GM18870 (cell line): ENCODE results near the gene SPATA22.
"Not testable (repeated sequence)": the region's sequence is repeated elsewhere in the genome, so short reads cannot be mapped to it uniquely, and the experiment has no call there.

ENCODE experiments used
- ATAC-seq: cut with Tn5 transposase; IDR thresholded peaks from one replicate; pipeline ENCODE4 v1.9.1; 2021; ENCODE audit warnings: moderate library complexity; ENCODE audit not compliant: unreplicated experiment

SPATA22 gene

DNA sequence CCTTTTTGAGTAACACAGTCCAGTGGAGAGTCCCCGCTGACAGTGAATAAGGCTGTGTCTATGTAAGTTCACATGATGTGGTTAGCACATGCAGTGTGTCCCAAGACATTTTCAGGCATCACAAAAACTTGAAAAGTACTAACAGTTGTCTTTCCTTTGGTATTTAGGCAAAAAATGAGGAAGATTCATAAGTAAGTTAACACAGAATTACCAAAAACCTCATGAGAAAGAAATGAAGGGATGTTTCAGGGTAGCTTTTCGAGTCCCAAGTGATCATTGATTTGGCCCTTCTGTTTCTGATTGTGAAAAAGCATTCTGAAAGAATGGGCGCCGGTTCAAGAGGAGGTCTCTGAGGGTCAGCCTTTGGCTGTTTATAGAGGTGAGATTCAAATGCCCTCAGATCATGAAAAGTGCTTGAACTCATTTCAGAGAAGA is 3.6 kb upstream of the SPATA22 start:
- no peak for ATAC-seq

DNA sequence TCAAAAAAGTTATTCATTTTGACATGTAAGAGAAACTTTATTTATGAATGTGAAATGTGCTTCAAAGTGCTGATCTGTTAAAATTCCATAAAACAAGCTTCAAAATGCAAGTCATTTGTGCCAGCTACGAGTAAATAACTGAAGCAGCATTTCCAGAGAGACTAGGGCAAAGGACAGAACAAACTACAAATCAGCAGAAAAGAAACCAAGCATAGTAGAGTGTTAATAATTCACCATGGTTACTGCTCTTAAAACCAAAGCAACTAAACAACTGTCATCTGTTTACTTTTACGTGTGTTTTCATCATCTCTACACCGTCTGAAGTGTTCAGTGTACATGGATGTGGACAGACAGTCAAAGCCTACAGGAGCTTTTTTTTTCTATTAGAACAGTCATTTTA is 2.6 kb upstream of the SPATA22 start:
- ATAC-seq, result no peak

DNA sequence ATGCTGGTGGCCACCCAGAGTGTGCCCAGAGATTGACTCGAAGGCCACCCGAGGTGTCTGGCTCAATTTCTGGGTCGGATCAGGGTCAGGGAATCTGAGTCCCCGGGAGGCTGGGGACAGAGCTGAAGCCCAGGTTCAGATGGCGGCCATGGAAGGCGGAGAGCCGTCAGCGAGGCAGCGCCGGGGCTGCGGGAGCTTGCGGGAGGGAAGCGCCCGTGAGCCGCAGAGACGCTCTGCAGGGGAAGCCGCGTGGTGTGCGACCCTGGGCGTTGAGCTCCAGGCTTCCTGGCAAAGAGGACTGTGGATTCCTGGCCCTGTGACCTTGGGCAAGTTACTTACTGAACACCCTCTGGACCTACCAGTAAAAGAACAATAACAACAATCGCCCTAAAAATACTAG is 518 bp upstream of the SPATA22 start:
- no peak for ATAC-seq

DNA sequence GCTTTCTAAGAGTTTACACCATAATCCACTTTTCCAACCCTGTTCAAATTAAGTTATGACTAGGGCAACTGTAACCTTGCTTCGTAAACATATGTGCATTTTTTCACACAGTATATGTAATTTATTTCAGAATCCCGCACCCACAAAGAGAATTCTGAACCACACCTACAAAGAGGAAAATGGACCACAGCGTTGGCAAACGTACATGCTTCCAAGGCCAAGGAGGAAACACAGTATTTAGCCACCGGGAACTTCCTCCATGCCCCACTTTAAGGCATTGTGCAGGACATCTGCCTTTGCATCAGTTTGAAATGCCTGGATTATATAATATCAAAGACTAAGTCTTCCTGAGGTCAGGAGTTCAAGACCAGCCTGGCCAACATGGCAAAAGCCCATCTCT is 2.1 kb downstream of the SPATA22 start:
- ATAC-seq, result no peak

DNA sequence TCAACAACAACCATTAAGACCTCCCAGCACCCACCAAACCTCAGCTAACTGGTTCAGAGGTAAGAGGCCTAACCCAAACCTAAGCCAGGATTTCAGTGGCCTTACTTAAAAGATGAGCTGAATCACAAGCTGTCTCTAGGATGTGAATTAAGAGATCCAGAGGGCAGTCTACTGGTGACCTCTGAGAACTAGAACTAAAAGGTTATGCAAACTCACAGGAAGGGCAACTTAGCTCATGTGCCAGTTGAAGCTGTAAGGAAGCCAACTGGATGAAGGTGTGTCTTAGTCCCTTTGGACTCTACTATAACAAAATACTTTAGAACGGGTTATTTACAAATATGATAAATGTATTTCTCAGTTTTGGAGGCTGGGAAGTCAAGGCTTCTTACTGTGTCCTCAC is 5.3 kb downstream of the SPATA22 start:
- not testable (repeated sequence) for ATAC-seq

DNA sequence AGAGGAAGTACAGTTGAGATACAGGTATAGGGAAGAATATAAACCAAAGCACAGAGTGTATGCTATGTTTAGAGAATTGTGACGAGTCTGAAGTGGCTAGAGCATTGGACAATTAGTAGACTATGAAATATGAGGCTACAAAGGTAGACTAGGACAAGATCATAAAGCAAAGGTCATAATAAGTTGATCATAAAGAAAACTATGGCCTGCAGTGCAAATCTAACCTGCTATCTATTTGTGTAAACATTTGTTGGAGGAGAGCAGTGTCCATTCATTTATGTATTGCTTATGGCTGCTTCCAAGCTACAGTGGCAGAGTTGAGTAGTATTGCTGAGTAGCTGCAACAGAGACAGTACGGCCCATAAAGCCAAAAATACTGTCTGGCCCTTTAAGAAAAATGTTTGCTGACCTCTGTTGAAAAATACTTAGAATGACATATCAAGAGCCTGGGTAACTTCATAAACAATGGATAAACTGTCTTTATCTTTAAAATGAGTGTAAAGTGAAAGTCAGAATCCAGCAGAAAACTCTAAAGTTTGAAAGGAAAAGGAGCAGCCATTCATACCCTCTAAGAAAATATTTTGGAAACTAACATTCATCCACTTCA is 23.5 kb downstream of the SPATA22 start:
- ATAC-seq, result no peak

DNA sequence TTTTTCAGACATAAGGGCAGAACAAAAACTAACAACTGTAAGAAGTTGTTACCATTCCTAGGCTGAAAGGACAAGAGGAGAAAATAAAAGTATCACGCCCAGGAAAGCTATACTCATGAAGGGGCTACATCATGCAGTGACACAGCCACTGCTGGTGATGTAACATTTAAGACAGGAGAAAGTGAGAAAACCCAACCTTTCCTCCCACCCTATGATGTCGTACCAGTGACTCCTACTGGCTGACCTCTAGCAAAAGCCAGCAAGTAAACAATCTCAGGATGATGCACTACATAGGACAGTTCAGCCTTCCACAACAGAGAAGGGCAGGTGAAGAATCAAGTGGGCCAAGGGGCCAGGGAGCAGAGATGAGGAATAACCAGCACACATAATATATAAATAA is 24.0 kb downstream of the SPATA22 start:
- no peak for ATAC-seq

DNA sequence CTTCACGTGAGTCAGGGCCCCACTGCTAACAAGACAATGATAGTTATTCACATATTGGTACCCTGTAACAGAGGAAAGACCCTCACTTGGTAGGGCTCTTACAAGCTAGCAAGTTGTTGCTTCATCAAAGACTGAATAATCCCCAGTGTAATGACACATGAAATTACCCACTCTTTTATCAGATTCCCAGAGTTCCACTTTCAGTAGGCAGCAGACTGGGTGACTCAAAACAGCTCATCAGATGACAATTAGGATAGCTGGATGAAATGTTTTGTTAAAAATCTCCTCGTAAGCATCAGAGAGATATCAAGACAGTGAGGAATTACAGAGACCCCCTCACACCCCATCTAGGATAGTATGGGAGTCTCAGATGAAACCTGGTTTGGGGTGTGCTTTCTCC is 31.2 kb downstream of the SPATA22 start:
- no peak for ATAC-seq

DNA sequence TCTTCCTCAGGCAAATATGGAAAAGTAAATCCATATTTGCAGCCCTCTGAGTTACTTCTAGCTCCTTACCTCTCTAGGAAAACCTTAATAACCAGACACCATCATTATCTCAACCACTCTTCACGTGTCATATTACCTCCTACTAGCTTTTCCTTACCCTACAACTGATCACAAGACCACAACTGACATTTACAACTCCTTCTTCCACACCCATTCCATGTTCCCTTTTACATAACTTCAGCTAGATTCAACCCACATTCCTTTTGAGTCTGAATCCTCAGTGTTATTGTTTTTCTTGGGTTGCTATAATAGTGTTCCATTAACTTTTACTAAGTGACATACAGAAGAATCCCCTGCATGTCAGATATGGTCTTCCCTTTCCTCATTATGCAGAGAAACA is 33.3 kb downstream of the SPATA22 start:
- ATAC-seq, result no peak

DNA sequence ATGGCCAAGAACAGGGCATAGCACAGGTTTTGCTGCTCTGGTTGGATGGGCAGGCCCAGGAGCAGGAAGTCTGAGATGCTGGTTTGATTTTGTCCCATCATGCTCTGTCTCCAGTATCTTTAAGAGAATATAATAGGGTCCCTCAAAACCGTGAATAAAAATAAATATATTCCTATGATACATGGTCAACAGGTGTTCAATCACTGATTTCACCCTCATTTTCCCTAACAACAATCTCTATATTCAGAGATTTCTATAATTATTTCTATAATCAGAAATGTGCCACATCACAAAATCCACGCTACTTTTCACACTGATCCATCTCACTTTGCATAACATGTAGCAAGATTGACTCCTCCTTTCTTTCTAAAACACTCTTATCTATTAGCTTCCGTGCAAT is 37.9 kb downstream of the SPATA22 start, which contains the start of gene OR1E2:
TSS of gene OR1E2 (minus strand) at position 101 of the 400 bp plus-strand sequence. CDS start at position 101, 0 bp downstream.
- no peak for ATAC-seq

DNA sequence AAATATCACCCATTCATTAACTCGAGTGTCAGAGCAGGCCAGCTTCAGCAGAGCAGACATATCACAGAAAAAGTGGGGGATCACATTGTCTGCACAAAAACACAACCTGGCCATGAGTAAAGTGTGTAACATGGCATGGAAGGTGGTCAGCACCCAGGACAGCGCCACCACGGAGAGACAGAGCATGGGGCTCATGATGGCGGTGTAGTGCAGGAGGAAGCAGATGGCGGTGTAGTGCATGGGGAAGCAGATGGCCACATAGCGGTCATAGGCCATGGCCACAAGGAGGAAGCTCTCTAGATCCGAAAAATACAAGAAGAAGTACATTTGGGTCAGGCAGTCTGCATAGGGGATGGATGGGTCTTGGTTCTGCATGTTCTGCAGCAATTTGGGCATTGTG is 38.4 kb downstream of the SPATA22 start:
- ATAC-seq, result not testable (repeated sequence)

DNA sequence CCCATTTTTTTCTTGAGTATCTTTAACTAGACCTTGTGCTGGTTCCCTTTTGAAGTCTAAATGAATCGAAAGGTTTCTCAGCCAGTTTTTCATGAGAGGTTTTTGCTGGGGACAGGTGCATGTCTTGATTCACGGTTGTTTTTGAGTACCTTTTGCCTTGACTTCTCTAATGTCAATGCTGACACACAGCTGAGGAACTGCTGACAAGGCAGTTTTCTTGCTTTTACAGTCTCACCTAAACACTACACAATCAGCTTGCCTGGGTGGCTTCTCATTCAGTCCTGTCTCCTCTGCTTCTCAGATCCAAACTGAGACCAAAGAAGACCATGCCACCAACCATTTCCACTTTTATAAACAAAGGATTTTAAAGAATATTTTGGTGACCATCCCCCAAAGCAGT is 53.4 kb downstream of the SPATA22 start:
- no peak for ATAC-seq

DNA sequence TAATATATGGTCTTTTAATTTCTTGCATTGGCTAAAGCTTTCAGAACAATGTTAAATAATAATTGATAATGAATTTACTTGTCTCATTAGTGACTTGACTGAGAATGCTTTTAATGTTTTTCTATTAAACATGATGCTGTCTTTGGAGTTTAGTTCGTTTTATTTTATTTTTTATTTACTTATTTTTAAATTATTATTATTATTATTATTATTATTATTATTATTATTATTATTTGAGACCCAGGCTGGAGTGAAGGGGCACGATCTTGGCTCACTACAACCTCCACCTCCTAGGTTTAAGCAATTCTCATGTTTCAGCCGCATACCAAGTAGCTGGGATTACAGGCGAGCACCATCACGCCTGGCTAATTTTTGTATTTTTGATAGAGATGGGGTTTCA is 56.0 kb downstream of the SPATA22 start:
- no peak for ATAC-seq

DNA sequence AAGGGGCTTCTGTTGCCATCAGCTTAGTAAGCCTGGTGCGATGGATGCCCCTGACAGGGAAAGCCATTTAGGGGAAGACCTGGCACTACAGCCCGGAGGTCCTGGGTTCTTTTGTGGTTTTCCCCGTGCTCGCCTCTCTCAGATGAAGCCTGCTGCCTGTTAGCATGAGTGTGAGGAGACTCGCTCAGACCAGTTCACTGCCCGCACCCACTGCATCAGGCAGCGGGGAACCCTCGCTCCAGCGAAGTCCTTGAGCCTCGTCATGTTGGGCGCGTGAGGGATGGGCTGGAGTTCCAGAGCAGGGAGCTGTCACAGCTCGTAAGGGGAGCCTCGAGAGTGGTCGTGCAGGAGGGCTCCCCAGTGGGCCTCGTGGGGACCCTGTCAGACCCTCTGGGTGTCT is 59.4 kb downstream of the SPATA22 start:
- not testable (repeated sequence) for ATAC-seq

DNA sequence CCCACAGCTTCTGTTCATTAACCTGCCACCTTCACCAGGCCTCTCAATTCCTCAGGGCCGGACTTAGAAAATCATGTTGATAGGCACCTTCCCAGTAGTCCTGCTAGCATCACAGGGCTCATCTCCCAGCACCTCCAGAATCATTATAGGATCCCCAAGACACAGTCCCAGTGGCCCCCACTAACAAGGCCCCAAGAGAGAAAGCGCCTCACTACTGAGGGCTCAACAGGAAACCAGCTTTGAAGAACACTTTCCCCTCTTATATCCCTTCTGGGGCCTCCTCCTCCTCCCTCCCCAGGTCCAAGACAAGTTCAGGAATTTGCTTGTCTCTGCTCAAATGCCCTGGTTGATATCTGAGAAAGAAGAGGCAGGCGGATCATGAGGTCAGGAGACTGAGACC is 60.5 kb downstream of the SPATA22 start, which contains the start of gene OR3A3:
TSS of gene OR3A3 (plus strand) at position 301 of the 400 bp plus-strand sequence.
- ATAC-seq, result no peak

DNA sequence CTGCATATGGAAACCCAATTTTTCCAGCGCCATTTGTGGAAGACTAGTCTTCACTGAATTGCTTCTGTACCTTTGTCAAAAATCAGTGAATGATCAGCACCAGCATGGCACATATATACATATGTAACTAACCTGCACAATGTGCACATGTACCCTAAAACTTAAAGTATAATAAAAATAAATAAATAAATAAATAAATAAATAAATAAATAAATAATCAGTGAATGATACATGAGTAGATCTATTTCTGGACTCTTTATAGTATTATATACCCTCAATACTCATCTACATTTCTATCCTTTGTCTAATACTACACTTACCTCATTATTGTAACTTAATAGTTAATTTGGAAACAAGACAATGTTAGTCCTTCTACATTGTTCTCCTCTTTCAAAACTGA is 67.8 kb downstream of the SPATA22 start:
- not testable (repeated sequence) for ATAC-seq

DNA sequence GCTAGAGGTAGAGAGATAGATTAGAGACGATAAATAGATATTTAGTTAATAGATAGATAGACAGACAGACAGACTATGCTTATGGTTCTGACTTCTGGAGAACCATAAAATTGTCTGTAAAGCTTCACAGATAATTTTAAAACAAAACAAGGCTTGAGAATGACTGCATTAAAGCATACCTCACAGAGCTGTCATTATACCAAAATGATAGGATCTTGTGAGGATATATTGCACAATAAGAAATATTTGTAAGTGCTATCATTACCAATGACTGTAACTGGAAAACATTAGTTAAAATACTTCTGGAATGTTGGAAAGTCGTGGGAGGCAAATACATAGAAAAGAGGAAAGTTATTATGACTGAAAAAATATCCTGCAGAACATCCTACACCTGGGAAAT is 69.8 kb downstream of the SPATA22 start:
- no peak for ATAC-seq

DNA sequence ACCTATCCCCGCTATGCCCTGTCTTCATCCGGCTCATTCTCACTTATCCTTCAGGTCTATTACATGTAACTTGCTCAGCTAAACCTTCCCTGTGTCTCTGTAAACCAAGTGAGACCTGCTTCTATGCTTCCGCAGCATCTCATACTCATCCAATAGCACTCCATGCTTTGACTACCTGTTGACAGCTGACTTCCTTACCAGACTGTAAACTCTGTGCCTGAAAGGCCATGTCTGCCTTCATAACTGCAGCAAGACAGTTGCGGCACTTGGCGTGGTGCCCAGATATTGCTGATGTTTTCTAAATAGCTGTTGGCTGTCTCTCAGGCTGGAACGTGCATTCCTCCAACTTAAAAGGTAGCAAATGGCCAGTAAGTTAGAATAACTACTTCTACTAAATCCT is 71.6 kb downstream of the SPATA22 start:
- ATAC-seq, result no peak

DNA sequence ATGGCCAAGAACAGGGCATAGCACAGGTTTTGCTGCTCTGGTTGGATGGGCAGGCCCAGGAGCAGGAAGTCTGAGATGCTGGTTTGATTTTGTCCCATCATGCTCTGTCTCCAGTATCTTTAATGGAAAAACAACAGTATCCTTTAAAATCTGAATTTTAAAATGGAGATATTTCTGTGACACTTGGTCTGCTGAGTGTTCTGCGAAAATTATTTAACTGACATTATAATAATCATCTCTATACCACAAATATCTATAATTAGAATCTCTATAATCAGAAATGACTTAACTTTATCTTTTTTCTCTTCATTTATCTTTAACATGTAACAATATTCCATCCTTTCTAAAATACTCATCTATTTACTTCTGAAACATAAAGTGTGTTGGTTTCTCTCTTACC is 73.3 kb downstream of the SPATA22 start, which contains the start of gene OR1E1:
TSS of gene OR1E1 (minus strand) at position 101 of the 400 bp plus-strand sequence. CDS start at position 101, 0 bp downstream.
- ATAC-seq, result no peak

DNA sequence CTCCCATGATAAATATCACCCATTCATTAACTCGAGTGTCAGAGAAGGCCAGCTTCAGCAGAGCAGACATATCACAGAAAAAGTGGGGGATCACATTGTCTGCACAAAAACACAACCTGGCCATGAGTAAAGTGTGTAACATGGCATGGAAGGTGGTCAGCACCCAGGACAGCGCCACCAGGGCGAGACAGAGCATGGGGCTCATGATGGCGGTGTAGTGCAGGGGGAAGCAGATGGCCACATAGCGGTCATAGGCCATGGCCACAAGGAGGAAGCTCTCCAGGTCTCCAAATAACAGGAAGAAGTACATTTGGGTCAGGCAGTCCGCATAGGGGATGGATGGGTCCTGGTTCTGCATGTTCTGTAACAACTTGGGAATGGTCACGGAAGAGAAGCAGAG is 73.8 kb downstream of the SPATA22 start:
- not testable (repeated sequence) for ATAC-seq
